ENCODE results near the gene ANKRD37. TPM values are rescaled to one million over a fixed set of nuclear protein-coding genes. Genes with fewer than 3 reads are reported as not detected.

ANKRD37 gene
- total RNA-seq, 1 experiment from 2014 or later = 0.97 TPM

- DNase-seq (ENCODE audit: low read depth) = no peak
Observed at GRCh38 chr4:185380320-185380719, 16.3 kb upstream of the ANKRD37 start.

- DNase-seq (ENCODE audit: low read depth) = no peak
Observed at GRCh38 chr4:185381288-185382196, 15.1 kb upstream of the ANKRD37 start.

GRCh38 chr4:185382754-185383153, 13.9 kb upstream of the ANKRD37 start:
- DNase-seq (ENCODE audit: low read depth) = no peak

DNA sequence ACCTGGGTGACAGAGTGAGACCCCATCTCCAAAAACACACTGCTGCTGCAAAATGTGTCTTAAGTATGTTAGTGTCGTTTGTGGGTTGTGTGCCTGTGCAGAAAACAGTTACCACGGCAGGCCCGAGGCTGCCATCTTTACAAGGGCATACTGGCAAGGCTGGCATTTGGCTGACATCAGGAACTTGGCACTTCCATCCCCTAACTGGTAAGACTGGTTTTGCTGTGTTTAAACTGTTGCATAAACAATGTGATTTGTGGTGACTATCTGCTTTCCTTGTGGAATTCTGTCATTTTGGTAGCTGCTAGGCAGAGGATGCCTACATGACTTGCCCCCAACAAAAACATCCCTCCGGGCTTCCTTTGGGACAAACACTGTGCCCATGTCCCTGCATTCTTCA, 13.2 kb upstream of the ANKRD37 start:
- DNase-seq (ENCODE audit: low read depth) = no peak

- DNase-seq (ENCODE audit: low read depth) = no peak
Observed at GRCh38 chr4:185384061-185384460, 12.6 kb upstream of the ANKRD37 start.

DNA sequence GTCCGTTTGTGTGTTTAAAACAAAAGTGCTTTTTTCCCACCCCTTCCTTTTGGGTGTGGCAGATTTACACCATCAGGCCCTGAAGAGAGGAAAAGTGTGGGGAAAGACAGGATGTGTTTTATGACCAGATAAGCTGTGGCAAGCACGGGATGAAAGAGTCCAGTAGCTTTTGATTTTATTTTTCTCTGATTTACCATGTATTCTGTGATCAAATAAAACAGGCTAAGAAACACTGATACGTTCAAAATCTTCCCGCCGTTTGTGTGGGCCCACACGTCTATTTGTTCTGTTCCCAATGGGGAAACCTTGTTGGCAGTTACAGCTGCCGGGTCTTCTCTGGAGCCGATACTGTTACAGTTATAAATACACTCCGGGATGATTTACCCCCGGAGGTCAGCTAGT, 11.7 kb upstream of the ANKRD37 start:
- no peak for DNase-seq (ENCODE audit: low read depth)

DNA sequence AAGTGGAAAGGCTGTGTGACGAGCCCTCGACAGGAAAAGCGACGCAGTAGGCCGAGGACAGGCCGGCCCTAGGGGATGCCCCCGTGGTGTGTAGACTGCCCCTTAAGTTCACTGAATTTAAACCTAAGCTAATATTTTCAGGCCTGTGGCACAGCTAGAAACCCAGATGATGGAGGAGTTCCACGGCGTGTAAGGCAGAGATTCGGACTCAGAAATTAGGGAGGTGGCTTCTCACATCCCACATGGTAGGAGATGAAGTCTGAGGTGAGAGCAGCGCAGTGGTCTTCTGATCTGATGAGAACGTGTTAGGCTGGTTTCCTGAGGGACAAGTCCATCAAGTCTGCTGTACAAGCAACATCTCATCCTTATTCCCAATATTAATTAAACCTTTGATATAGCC, 8.7 kb upstream of the ANKRD37 start:
- DNase-seq (ENCODE audit: low read depth) = no peak

DNA sequence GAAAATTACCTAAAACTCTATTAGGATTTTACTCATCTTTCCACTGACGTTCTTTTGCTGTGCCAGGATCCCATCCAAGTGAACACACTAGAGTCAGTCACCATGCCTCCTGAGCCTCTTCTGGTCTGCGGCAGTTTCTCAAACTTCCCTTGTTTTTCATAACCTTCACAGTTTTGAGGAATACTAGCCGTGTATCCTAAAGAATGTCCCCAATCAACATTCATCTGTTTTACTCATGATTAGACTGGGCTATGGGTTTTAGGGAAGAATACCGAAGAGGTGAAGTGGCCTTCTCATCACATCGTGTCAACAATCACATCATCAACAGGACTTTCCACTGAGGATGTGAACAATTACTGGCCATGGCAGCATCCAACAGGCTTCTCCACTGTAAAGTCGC, 5.7 kb upstream of the ANKRD37 start:
- DNase-seq (ENCODE audit: low read depth) = no peak

DNA sequence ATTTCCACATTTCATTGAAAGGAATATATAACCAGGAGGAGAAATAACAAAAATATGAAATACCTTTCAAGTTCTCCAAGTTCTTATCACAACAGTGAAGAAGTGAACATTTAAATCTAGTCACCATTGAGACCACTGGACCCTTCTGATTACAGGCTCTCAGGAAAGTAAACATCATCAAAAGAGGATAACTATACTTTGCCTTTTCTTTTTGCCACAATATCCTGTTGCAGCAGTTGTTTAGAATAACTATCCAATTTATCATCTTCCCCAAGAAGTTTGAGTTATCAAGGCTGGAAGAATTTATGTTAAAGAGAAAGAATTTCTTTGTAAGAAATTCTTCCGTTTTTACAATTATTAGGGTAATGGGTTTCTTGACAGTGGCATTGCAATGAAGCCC, 4.5 kb upstream of the ANKRD37 start:
- DNase-seq (ENCODE audit: low read depth) = no peak

DNA sequence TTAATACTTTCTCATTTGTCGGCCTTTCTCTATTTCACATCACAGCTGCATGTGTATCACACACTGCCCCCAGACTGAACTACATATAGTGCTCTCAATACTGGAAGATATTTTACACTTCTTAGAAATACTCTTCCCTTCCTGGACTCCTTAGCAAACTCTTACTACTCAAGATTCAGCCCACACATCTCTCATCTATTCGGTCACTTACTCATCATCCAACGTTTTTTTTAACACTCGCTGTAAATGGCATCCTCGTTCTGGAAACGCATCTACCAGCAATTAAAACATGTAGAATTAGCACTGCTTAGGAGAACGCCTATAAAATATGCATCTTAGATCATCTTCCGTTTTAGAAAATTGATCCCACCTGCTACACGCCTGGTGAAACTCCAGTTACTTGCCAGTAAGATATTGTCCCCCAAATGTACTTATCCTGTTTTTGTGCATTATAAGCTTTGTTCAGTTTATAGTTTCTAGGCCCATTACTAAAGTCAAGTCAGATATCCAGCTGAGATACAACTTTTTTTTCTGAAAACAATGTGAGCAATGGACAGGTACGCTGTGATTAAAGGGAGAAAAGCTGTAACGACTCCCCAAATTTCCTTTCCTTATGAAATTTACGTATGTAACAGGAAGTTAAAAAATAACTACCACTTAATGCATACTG, 1.9 kb upstream of the ANKRD37 start:
- DNase-seq (ENCODE audit: low read depth) = peak; percentile 2

DNA sequence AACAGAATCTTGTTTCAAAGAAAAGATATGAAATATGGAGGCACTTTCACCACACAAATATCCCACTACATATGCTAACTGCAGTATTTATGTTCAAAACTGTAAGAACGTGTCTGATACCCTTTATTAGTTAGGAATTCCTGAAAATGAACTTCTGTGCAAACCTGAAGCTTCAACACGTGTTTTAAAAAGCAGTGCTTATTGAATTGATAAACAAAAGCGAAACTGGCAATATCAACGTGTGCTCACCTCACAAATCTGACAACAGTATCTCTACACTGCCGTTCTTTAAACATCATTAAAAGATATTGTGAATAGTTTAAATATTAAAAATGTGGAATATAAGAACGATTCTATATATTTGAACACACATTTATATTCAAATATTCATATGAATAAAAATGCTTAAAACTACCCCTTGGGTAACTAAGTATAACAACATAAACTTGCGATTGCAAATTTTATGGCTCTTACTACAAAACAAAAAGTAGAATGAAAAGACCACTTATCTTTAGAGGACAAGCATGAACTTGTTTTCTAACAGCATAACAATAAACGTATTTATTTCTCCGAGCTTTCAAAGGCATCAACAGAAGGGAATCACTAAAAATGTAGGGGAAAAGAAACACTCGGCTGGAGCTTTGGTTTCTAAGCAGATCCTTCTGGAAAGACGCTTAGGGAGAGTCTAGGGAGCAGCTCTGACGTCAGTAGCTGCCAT, 1.2 kb upstream of the ANKRD37 start, which contains the start of gene LRP2BP:
LRP2BP (minus strand) TSS at position 687 of the 718 bp plus-strand sequence. CDS start 17,738 bp downstream, outside the sequence.
- DNase-seq (ENCODE audit: low read depth) = no peak

GRCh38 chr4:185395956-185396723, 501 bp upstream of the ANKRD37 start:
- peak; percentile 95 for DNase-seq (ENCODE audit: low read depth)

GRCh38 chr4:185398618-185399017, 2.0 kb downstream of the ANKRD37 start:
- no peak for DNase-seq (ENCODE audit: low read depth)

- DNase-seq (ENCODE audit: low read depth) = no peak
Observed at GRCh38 chr4:185399466-185399865, 2.8 kb downstream of the ANKRD37 start.

DNA sequence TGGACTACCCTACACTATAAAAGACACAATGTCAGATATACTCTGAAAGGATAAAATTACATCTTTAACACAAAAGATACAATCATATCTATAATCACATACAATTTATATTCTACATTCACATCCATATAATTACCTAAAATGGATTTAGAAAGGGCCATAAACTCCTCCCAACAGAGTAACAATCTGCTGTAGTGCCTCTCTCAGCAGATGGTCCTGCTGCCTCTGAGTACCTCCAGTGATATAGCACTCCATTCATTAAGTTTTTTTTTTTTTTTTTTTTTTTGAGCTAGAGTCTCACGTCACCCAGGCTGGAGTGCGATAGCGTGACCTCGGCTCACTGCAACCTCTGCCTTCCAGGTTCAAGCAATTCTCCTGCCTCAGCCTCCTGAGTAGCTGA, 7.4 kb downstream of the ANKRD37 start:
- DNase-seq (ENCODE audit: low read depth) = no peak

- DNase-seq (ENCODE audit: low read depth) = no peak
Observed at GRCh38 chr4:185405296-185405999, 8.8 kb downstream of the ANKRD37 start.

DNA sequence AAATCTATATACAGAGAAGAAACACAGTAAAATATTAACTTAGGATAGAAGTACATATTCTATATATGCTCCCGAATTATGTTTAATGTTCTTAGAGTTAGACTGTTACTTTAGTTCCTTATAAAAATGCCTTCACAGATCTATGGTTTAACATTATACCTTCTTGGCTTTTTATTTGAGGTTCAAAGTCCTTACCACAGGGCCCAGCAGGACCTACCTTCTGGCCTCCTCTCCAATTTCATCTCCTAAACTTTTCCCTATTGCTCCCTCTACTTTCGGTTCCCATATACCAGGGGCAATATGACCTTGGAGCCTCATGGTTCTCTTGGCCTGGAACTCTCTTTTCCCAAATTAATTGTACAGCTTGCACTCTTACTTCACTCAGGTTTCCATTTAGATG, 11.8 kb downstream of the ANKRD37 start:
- no peak for DNase-seq (ENCODE audit: low read depth)

DNA sequence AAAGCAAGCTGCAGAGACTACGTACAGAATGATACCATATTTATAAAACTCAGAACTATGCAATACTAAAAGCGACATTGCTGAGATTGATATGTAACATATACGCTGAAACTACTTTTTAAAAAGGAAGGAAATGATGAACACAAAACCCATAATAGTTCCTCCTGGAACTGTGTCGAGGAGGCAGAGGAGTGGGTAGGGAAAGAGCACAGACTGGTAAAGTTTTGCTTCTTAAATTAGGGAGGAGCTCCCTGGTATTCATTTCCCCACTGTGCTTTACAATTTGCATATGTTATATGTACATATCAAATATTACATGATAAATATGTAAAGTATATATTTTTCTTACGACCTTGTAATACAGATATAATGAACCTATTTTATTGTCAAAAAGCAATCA, 15.2 kb downstream of the ANKRD37 start:
- no peak for DNase-seq (ENCODE audit: low read depth)

DNA sequence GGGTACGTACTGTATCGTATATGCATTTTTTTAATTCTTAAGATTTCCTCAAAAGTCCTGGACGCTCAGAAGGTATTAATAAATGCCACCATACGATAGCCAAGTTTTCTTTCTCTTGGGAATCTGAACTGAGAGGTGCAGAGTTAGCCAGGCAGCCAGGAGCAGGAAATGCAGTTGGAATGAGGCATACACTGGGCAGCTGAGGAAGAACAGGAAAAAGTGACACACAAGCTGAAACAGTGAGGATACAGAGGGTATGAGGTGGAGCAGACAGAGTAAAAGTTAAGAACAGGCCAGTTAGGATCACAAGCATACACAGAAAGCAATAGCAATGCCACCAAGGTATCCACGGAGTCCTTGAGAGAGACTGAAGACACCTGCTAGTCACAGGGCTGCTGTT, 15.8 kb downstream of the ANKRD37 start:
- DNase-seq (ENCODE audit: low read depth) = no peak

GRCh38 chr4:185416955-185417354, 20.3 kb downstream of the ANKRD37 start:
- no peak for DNase-seq (ENCODE audit: low read depth)
